ENCODE data around the gene SIN3A. TPM values are rescaled to one million over a fixed set of nuclear protein-coding genes. Genes with fewer than 3 reads are reported as not detected.

SIN3A gene
- total and polyA plus RNA-seq, 2 of the 4 experiments (the other 2 are of a cell fraction) = 21.2 to 31.5 TPM

- Histone ChIP-seq H2AK9ac (replicated peaks; ENCODE audit: low read depth, low read length, poor library complexity) (no peak overlapping the region), H4K20me1 (ENCODE audit: insufficient read depth, low read length) (peaks cover 16% of the 10 kb centered on the region; the same call in 1 of the 2 replicates), H3K23ac (ENCODE audit: low read depth, low read length) (no peak overlapping the region), H2BK20ac (ENCODE audit: low read depth, low read length) (no peak overlapping the region), H3K14ac (replicated peaks; ENCODE audit: low read depth, low read length) (no peak overlapping the region), H3K9ac (ENCODE audit: low read depth, low read length) (no peak overlapping the region), H3K56ac (ENCODE audit: extremely low read depth, insufficient read depth, low read length) (no peak overlapping the region), H3K36me3 (ENCODE audit: control insufficient read depth, insufficient read depth, low read length) (peaks cover 43% of the 10 kb centered on the region), H3K4me2 (ENCODE audit: low read depth, low read length) (no peak overlapping the region), H3K79me1 (ENCODE audit: low read depth in 1 of 2, low read length in 2 of 2) (peaks cover 30 to 48% of the 10 kb centered on the region in 2 experiments), H4K5ac (ENCODE audit: low read depth, low read length) (no peak overlapping the region), H3K27ac (ENCODE audit: insufficient read depth, low read length) (no peak overlapping the region), H2BK5ac (ENCODE audit: low read depth, low read length, poor library complexity, severe bottlenecking) (no peak overlapping the region), H3K4ac (ENCODE audit: low read depth, low read length) (no peak overlapping the region), H3K18ac (ENCODE audit: low read depth, low read length) (no peak overlapping the region), H2BK120ac (ENCODE audit: low read depth, low read length) (no peak overlapping the region), H3K9me1 (ENCODE audit: insufficient read depth, low read length) (peaks cover 4% of the 10 kb centered on the region; the same call in 1 of the 2 replicates), H3K4me3 (ENCODE audit: insufficient read depth, low read depth, low read length) (no peak overlapping the region), H3K4me1 (ENCODE audit: control insufficient read depth, insufficient read depth, low read length) (peaks cover 4% of the 10 kb centered on the region), H4K91ac (ENCODE audit: insufficient read depth, low read depth, low read length) (no peak overlapping the region), H4K8ac (ENCODE audit: low read depth in 2 of 2, low read length in 2 of 2) (no peak overlapping the region), H3K27me3 (ENCODE audit: control insufficient read depth, insufficient read depth, low read length) (no peaks in the 10 kb centered on the region), H2BK15ac (ENCODE audit: low read depth, low read length) (no peak overlapping the region), H3K9me3 (ENCODE audit: control insufficient read depth, insufficient read depth, low read length) (no peaks in the 10 kb centered on the region), H2AFZ (replicated peaks; ENCODE audit: low read length, poor library complexity) (no peak overlapping the region), H2AK5ac (ENCODE audit: low read depth, low read length) (no peak overlapping the region)
- ChIA-PET POLR2A (ENCODE audit: unreplicated experiment) (interaction anchor here (0.6 kb wide), 1 partner anchor 9 kb away, joined by 7 read pairs; no protein-coding TSS in a partner anchor), CTCF (no interaction called here)
- WGBS, 2 experiments (ENCODE audit: extremely low coverage in 2 of 2, insufficient read length in 1 of 2) = no CpG with 5 or more reads among the region's 3 CpGs
- dilution Hi-C loops (cut with HindIII; ENCODE audit: low sequenced_read_pairs, unreplicated experiment) = no loop called here
- in situ Hi-C loops (cut with MboI; ENCODE audit: low sequenced_read_pairs) = no loop called here
- no TSS peak for BruUV-seq (replicated peaks)
- TF ChIP-seq RAD21 (IDR thresholded peaks at IDR 0.05; ENCODE audit: low read length) (no peak), MAFK (IDR thresholded peaks at IDR 0.05; ENCODE audit: low read depth, low read length) (no peak), MXI1 (IDR thresholded peaks at IDR 0.05; ENCODE audit: borderline replicate concordance, low read depth, low read length) (no peak), FOS (IDR thresholded peaks at IDR 0.05; ENCODE audit: low read depth, low read length) (no peak), BHLHE40 (IDR thresholded peaks at IDR 0.05; ENCODE audit: low read depth, low read length) (no peak), CHD1 (IDR thresholded peaks at IDR 0.05; ENCODE audit: low read depth, low read length) (no peak), NFE2L2 (IDR thresholded peaks at IDR 0.05; ENCODE audit: low read depth, low read length) (no peak), RFX5 (IDR thresholded peaks at IDR 0.05; ENCODE audit: low read depth, low read length) (no peak), USF2 (IDR thresholded peaks at IDR 0.05; ENCODE audit: low read depth, low read length) (no peak)
- TF ChIP-seq, protein P1, sequence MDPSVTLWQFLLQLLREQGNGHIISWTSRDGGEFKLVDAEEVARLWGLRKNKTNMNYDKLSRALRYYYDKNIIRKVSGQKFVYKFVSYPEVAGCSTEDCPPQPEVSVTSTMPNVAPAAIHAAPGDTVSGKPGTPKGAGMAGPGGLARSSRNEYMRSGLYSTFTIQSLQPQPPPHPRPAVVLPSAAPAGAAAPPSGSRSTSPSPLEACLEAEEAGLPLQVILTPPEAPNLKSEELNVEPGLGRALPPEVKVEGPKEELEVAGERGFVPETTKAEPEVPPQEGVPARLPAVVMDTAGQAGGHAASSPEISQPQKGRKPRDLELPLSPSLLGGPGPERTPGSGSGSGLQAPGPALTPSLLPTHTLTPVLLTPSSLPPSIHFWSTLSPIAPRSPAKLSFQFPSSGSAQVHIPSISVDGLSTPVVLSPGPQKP (IDR thresholded peaks at IDR 0.05; ENCODE audit: borderline replicate concordance, low read depth, low read length) = no peak
- TF ChIP-seq, protein P2, sequence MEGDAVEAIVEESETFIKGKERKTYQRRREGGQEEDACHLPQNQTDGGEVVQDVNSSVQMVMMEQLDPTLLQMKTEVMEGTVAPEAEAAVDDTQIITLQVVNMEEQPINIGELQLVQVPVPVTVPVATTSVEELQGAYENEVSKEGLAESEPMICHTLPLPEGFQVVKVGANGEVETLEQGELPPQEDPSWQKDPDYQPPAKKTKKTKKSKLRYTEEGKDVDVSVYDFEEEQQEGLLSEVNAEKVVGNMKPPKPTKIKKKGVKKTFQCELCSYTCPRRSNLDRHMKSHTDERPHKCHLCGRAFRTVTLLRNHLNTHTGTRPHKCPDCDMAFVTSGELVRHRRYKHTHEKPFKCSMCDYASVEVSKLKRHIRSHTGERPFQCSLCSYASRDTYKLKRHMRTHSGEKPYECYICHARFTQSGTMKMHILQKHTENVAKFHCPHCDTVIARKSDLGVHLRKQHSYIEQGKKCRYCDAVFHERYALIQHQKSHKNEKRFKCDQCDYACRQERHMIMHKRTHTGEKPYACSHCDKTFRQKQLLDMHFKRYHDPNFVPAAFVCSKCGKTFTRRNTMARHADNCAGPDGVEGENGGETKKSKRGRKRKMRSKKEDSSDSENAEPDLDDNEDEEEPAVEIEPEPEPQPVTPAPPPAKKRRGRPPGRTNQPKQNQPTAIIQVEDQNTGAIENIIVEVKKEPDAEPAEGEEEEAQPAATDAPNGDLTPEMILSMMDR (conservative IDR thresholded peaks at IDR 0.05; ENCODE audit: low read depth, low read length) = no peak
- no peak for ATAC-seq (ENCODE audit: low read depth)
- no peak for DNase-seq
- intact Hi-C loops (cut with micrococcal nuclease) = loop anchor here (5.0 kb wide), 1 partner anchor 316 kb away; no protein-coding TSS in a partner anchor
Measured at GRCh38 chr15:75366163-75366562, 85.3 kb downstream of the SIN3A start.

All from IMR-90 (cell line).